Measurements from ENCODE around the gene MYO10.

The MYO10 gene

GRCh38 chr5:16673241-16674201 lies 262.6 kb downstream of the MYO10 start:
- Mint-ChIP-seq H3K27ac (no peak overlapping the region), H3K4me1 (ENCODE audit: low read depth) (peaks cover 5% of the 10 kb centered on the region), H3K27me3 (ENCODE audit: low read depth) (no peaks in the 10 kb centered on the region), H3K36me3 (ENCODE audit: low read depth) (no peaks in the 10 kb centered on the region), H3K4me3 (peak overlapping the region; percentile 36), H3K9me3 (no peaks in the 10 kb centered on the region)

GRCh38 chr5:16671208-16671607 lies 264.9 kb downstream of the MYO10 start:
- H3K4me3 Mint-ChIP-seq = no peak overlapping the region
- H3K27me3 Mint-ChIP-seq (ENCODE audit: low read depth) = no peaks in the 10 kb centered on the region
- H3K27ac Mint-ChIP-seq = no peak overlapping the region
- H3K4me1 Mint-ChIP-seq (ENCODE audit: low read depth) = peaks cover 6% of the 10 kb centered on the region
- H3K9me3 Mint-ChIP-seq = no peaks in the 10 kb centered on the region
- no peaks in the 10 kb centered on the region for H3K36me3 Mint-ChIP-seq (ENCODE audit: low read depth)

- no peaks in the 10 kb centered on the region for H3K27me3 Mint-ChIP-seq (ENCODE audit: low read depth)
- H3K9me3 Mint-ChIP-seq = no peaks in the 10 kb centered on the region
- no peak overlapping the region for H3K4me3 Mint-ChIP-seq
- peaks cover 8% of the 10 kb centered on the region for H3K4me1 Mint-ChIP-seq (ENCODE audit: low read depth)
- H3K36me3 Mint-ChIP-seq (ENCODE audit: low read depth) = no peaks in the 10 kb centered on the region
- no peak overlapping the region for H3K27ac Mint-ChIP-seq
These were observed 266.3 kb downstream of the MYO10 start for GRCh38 chr5:16669776-16670175.

GRCh38 chr5:16668631-16669030 lies 267.5 kb downstream of the MYO10 start:
- H3K4me1 Mint-ChIP-seq (ENCODE audit: low read depth) = peaks cover 5% of the 10 kb centered on the region

GRCh38 chr5:16668194-16668593 lies 267.9 kb downstream of the MYO10 start:
- Mint-ChIP-seq H3K4me3 (no peak overlapping the region), H3K27me3 (ENCODE audit: low read depth) (no peaks in the 10 kb centered on the region), H3K36me3 (ENCODE audit: low read depth) (no peaks in the 10 kb centered on the region), H3K9me3 (no peaks in the 10 kb centered on the region), H3K27ac (no peak overlapping the region), H3K4me1 (ENCODE audit: low read depth) (peaks cover 2% of the 10 kb centered on the region)

More at GRCh38 chr5:16668631-16669030, 267.5 kb downstream of the MYO10 start:
- Mint-ChIP-seq H3K27me3 (ENCODE audit: low read depth) (no peaks in the 10 kb centered on the region), H3K9me3 (no peaks in the 10 kb centered on the region), H3K4me3 (no peak overlapping the region), H3K27ac (no peak overlapping the region), H3K36me3 (ENCODE audit: low read depth) (no peaks in the 10 kb centered on the region)

- Mint-ChIP-seq H3K36me3 (ENCODE audit: low read depth) (no peaks in the 10 kb centered on the region), H3K9me3 (no peaks in the 10 kb centered on the region), H3K4me1 (ENCODE audit: low read depth) (peaks cover 2% of the 10 kb centered on the region), H3K27me3 (ENCODE audit: low read depth) (no peaks in the 10 kb centered on the region), H3K27ac (no peak overlapping the region), H3K4me3 (no peak overlapping the region)
These were observed 269.1 kb downstream of the MYO10 start for GRCh38 chr5:16666883-16667398.

- H3K27me3 Mint-ChIP-seq (ENCODE audit: low read depth) = no peaks in the 10 kb centered on the region
- no peaks in the 10 kb centered on the region for H3K9me3 Mint-ChIP-seq
- H3K4me1 Mint-ChIP-seq (ENCODE audit: low read depth) = peaks cover 2% of the 10 kb centered on the region
- H3K36me3 Mint-ChIP-seq (ENCODE audit: low read depth) = no peaks in the 10 kb centered on the region
- H3K4me3 Mint-ChIP-seq = no peak overlapping the region
- H3K27ac Mint-ChIP-seq = no peak overlapping the region
These were observed 269.8 kb downstream of the MYO10 start for GRCh38 chr5:16666130-16666882.

GRCh38 chr5:16665601-16666000 lies 270.5 kb downstream of the MYO10 start:
- H3K4me3 Mint-ChIP-seq = no peak overlapping the region
- peaks cover 2% of the 10 kb centered on the region for H3K4me1 Mint-ChIP-seq (ENCODE audit: low read depth)
- no peaks in the 10 kb centered on the region for H3K9me3 Mint-ChIP-seq
- H3K27ac Mint-ChIP-seq = no peak overlapping the region
- H3K27me3 Mint-ChIP-seq (ENCODE audit: low read depth) = no peaks in the 10 kb centered on the region
- no peaks in the 10 kb centered on the region for H3K36me3 Mint-ChIP-seq (ENCODE audit: low read depth)

GRCh38 chr5:16664368-16664767 lies 271.7 kb downstream of the MYO10 start:
- H3K9me3 Mint-ChIP-seq = no peaks in the 10 kb centered on the region
- no peaks in the 10 kb centered on the region for H3K27me3 Mint-ChIP-seq (ENCODE audit: low read depth)
- no peaks in the 10 kb centered on the region for H3K36me3 Mint-ChIP-seq (ENCODE audit: low read depth)
- H3K27ac Mint-ChIP-seq = no peak overlapping the region
- H3K4me1 Mint-ChIP-seq (ENCODE audit: low read depth) = peaks cover 2% of the 10 kb centered on the region
- H3K4me3 Mint-ChIP-seq = no peak overlapping the region

GRCh38 chr5:16663840-16664239 lies 272.2 kb downstream of the MYO10 start:
- Mint-ChIP-seq H3K9me3 (no peaks in the 10 kb centered on the region), H3K4me1 (ENCODE audit: low read depth) (peaks cover 2% of the 10 kb centered on the region), H3K27ac (no peak overlapping the region), H3K4me3 (no peak overlapping the region), H3K27me3 (ENCODE audit: low read depth) (no peaks in the 10 kb centered on the region), H3K36me3 (ENCODE audit: low read depth) (no peaks in the 10 kb centered on the region)

- no peak overlapping the region for H3K27ac Mint-ChIP-seq
- no peak overlapping the region for H3K4me3 Mint-ChIP-seq
- H3K9me3 Mint-ChIP-seq = peaks cover under 1% of the 10 kb centered on the region
- H3K27me3 Mint-ChIP-seq (ENCODE audit: low read depth) = no peaks in the 10 kb centered on the region
- H3K36me3 Mint-ChIP-seq (ENCODE audit: low read depth) = no peaks in the 10 kb centered on the region
- H3K4me1 Mint-ChIP-seq (ENCODE audit: low read depth) = peaks cover 4% of the 10 kb centered on the region
These were observed 274.4 kb downstream of the MYO10 start for GRCh38 chr5:16661713-16662112.

GRCh38 chr5:16660982-16661381 lies 275.1 kb downstream of the MYO10 start:
- Mint-ChIP-seq H3K4me3 (no peak overlapping the region), H3K27ac (no peak overlapping the region), H3K9me3 (peaks cover 3% of the 10 kb centered on the region), H3K4me1 (ENCODE audit: low read depth) (peaks cover 3% of the 10 kb centered on the region), H3K27me3 (ENCODE audit: low read depth) (no peaks in the 10 kb centered on the region), H3K36me3 (ENCODE audit: low read depth) (no peaks in the 10 kb centered on the region)

GRCh38 chr5:16659536-16659935 lies 276.6 kb downstream of the MYO10 start:
- H3K4me3 Mint-ChIP-seq = no peak overlapping the region
- H3K4me1 Mint-ChIP-seq (ENCODE audit: low read depth) = peaks cover 3% of the 10 kb centered on the region
- no peaks in the 10 kb centered on the region for H3K27me3 Mint-ChIP-seq (ENCODE audit: low read depth)
- H3K9me3 Mint-ChIP-seq = peaks cover 3% of the 10 kb centered on the region
- no peaks in the 10 kb centered on the region for H3K36me3 Mint-ChIP-seq (ENCODE audit: low read depth)
- no peak overlapping the region for H3K27ac Mint-ChIP-seq

GRCh38 chr5:16656561-16657191 lies 279.4 kb downstream of the MYO10 start:
- Mint-ChIP-seq H3K27me3 (ENCODE audit: low read depth) (no peaks in the 10 kb centered on the region), H3K9me3 (peaks cover 3% of the 10 kb centered on the region)

More at GRCh38 chr5:16656561-16657191, 279.4 kb downstream of the MYO10 start:
- Mint-ChIP-seq H3K4me3 (no peak overlapping the region), H3K36me3 (ENCODE audit: low read depth) (no peaks in the 10 kb centered on the region), H3K27ac (no peak overlapping the region), H3K4me1 (ENCODE audit: low read depth) (peaks cover 3% of the 10 kb centered on the region)

Measured in T-helper 1 cell treated with Interleukin-12 subunit alpha and Interleukin-12 subunit beta and Interleukin-4 antibody, amounts not matched to agents 30 μg/mL and 1 μg/mL, for 36 hours (primary cell).